ENCODE measurements around the gene TUBB2B.

DNA sequence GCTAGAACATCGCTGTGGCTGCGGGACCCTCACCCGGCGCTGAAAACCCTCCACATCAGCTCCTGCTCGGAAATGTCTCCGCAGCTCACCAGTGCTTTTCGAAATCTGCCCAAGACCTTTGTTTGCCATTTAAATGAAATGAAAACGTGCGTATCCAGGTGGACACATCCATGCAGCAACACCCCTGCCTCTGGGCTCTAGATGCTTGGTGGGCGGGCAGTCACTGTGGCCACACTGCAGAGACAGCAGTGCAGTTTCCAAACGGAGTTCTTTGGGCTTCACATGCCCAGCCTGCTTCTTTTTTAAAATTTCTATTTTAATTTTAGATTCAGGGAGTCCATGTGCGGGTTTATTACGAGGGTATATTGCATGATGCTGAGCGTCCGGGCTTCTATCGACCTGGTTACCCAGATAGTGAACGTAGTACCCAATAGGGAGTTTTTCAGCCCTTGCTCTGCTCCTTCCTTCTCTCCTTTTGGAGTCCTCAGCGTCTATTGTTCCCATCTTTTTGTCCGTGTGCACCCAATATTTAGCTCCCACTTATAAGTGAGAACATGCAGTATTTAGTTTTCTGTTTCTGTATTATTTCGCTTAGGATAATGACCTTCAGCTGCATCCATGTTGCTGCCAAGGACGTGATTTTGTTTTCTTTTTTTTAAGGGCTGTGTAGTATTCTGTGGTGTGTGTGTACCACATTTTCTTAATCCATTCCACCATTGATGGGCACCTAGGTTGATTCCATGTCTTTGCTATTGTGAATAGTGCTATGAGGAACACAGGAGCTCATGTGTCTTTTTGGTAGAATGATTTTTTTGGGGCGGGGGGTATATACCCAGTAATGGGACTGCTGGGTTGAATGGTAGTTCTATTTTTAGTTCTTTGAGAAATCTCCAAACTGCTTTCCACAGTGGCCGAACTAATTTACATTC is 4.8 kb upstream of the TUBB2B start:
- TF ChIP-seq, protein P1, sequence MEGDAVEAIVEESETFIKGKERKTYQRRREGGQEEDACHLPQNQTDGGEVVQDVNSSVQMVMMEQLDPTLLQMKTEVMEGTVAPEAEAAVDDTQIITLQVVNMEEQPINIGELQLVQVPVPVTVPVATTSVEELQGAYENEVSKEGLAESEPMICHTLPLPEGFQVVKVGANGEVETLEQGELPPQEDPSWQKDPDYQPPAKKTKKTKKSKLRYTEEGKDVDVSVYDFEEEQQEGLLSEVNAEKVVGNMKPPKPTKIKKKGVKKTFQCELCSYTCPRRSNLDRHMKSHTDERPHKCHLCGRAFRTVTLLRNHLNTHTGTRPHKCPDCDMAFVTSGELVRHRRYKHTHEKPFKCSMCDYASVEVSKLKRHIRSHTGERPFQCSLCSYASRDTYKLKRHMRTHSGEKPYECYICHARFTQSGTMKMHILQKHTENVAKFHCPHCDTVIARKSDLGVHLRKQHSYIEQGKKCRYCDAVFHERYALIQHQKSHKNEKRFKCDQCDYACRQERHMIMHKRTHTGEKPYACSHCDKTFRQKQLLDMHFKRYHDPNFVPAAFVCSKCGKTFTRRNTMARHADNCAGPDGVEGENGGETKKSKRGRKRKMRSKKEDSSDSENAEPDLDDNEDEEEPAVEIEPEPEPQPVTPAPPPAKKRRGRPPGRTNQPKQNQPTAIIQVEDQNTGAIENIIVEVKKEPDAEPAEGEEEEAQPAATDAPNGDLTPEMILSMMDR (IDR thresholded peaks at IDR 0.05 in 2 of 3, conservative IDR thresholded peaks at IDR 0.05 in 1 of 3; ENCODE audit: borderline replicate concordance in 1 of 3, insufficient read depth in 1 of 3, low read depth in 2 of 3, low read length in 2 of 3) = no peak
- no peak for TF ChIP-seq JUND (IDR thresholded peaks at IDR 0.05)
- TF ChIP-seq TCF7L2 (IDR thresholded peaks at IDR 0.05; ENCODE audit: borderline replicate concordance, extremely low read depth, insufficient read depth, insufficient read length) = no peak
- TF ChIP-seq RAD21 (IDR thresholded peaks at IDR 0.05; ENCODE audit: low read depth) = no peak
- TF ChIP-seq POLR2A (IDR thresholded peaks at IDR 0.05; ENCODE audit: borderline replicate concordance, extremely low read depth, insufficient read depth, insufficient read length) = no peak
- TF ChIP-seq SP1 (IDR thresholded peaks at IDR 0.05; ENCODE audit: low read depth) = no peak
- TF ChIP-seq CEBPB (IDR thresholded peaks at IDR 0.05; ENCODE audit: low read depth) = no peak
- no peak for TF ChIP-seq YY1 (IDR thresholded peaks at IDR 0.05; ENCODE audit: extremely low read depth, insufficient replicate concordance, low read depth, low read length)
- no peak for TF ChIP-seq EZH2 (IDR thresholded peaks at IDR 0.05)
- no peak for TF ChIP-seq ZFX (IDR thresholded peaks at IDR 0.05)
- TF ChIP-seq, protein P2, sequence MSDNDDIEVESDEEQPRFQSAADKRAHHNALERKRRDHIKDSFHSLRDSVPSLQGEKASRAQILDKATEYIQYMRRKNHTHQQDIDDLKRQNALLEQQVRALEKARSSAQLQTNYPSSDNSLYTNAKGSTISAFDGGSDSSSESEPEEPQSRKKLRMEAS (IDR thresholded peaks at IDR 0.05) = no peak
- TF ChIP-seq EZH2phosphoT487 (IDR thresholded peaks at IDR 0.05; ENCODE audit: borderline replicate concordance) = no peak
- no peak for TF ChIP-seq EGR1 (IDR thresholded peaks at IDR 0.05; ENCODE audit: low read depth)
- TF ChIP-seq POLR2AphosphoS5 (IDR thresholded peaks at IDR 0.05; ENCODE audit: low read depth, low read length) = no peak

Measured in HCT116 (cell line).